Measurements from ENCODE around the gene EPYC.

EPYC gene, protein sequence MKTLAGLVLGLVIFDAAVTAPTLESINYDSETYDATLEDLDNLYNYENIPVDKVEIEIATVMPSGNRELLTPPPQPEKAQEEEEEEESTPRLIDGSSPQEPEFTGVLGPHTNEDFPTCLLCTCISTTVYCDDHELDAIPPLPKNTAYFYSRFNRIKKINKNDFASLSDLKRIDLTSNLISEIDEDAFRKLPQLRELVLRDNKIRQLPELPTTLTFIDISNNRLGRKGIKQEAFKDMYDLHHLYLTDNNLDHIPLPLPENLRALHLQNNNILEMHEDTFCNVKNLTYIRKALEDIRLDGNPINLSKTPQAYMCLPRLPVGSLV

DNA sequence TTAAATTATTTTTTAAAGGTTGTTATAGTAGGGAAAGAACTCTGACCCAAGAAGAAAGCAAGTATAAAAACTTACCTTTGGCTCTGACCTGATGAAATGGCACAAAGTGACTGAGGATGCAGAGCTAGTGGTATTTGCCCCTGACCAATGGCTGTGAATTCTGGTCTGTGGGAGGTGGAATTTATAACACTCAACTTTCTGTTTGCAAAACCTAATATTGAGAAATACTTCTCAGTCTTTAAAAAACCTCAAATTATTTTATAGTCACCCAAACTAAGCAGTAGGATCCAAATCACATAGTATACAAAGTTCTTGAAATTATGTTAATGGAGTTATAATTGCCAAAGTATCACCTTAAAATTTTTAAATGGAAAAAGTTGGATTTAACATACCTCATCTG lies at the start of gene EPYC:
TSS of gene EPYC (minus strand) at position 101 of the 400 bp plus-strand sequence. CDS start 2,407 bp downstream, outside the sequence.
- no peak for DNase-seq

DNA sequence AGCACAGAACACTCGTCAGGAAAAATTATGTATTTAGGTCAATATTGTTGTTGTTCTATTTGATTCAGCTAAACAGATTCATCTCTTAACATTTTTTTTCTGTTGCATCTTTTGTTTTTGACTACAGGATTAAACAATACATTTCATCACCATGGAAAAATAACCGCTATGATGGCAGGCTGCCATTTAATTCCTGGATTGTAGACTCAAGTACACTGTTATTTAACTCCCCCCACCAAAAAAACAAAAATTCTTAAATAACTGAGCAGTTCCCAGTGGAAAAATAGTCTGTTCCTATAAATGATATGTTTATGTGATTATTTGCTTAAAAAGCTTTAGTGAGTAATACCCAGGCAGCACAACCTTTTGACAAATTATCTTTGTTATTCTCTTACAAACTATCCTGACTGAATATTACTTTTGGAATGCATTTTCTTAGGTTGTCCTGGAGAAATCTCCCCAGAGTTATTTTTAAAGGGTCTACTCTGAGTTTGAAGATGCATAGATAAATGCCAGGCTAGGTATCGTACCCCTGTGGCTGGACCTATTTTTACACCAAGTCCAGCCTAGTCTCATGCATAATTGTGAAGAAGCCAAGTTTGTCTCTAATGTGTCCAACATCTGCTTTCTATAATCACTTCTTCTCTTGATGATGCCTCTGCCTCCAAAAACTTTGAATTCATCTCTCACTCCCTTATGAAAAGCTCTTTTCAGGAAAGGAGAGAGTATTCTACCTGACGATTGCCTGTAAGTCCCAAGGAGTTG lies 49.4 kb upstream of the EPYC start:
- no peak for DNase-seq

DNA sequence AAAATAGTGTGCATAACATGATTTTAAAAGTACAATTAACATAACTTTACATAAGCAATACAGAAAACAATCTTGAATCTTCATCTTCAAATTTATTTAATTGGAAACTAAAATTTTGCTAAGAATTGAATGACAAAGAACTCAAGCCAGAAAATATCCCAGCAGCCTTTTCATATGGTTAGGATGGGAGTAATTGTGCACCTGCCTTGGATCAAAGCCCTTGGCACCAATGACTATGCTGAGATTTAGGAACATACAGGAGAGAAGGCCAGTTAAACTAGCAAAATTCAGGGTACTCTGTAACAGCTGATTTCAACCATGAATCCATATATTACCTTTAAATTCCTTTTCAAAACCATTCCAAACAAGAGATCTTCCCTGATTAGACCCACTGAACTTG lies 47.3 kb upstream of the EPYC start:
- no peak for DNase-seq

DNA sequence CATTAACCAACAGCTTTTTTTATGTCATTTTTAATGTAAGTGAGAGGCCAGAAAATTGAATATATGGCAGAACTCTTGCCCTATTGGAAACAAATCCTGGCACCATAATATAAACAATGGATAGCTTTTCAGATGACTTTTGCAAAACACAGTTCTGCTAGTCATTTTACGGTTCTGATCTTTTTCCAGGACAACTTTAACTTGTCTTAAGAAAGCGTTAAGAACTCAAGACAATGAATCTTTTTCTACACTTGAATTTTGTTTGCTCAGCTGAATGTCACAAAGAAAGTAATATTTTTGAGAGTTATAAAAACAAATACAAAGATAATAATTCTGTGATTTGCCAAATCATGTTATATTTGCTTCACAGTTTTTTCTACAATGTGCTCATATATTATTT lies 39.8 kb upstream of the EPYC start:
- DNase-seq = no peak

DNA sequence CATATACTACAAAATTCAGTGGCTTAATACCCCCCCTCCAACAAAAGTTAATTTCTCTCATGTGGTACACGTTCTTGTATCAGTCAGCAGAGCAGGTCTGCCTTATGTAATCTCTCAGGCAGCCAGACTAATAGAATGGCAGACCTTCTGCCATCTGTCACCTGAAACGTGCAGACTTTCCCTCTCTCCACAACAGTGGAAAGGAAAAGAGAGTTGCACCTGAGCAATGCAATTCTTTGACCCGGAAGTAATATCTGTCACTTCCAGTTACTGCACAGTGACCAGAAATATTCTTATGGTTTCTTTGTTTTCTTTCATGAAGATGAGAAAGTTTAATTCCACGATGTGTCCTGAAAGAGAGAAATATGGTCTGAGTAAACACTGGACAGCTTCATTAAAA lies 38.6 kb upstream of the EPYC start:
- DNase-seq = no peak

DNA sequence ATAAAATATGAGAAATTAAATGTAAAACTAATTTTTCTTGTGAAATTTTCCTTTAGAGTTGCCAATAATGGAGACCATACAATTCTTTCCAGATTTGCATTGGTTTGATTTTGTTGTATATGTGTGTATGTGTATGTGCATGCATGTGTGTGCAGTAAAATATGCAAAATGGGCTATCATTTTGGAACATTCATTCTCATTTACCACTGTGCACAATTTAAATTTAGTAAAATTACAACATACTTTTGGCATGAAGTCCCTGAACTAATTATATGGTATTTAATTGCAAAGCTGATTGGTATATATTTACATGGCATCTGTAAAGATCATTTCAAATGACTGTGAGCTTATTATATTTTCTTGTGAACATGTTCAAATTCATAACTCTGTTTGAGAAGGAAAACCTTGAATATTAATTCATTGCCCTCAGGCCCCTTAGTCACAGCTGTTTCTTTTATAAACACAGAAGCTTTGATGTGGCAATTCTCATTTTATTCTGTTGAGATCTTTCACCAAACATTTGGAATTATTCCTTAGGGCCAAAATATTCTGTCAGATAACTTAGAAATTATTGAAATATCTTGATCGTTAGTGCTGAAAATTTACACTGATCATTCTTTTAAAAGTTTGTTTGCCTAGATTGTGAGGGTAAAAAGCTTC lies 35.5 kb upstream of the EPYC start:
- no peak for DNase-seq

DNA sequence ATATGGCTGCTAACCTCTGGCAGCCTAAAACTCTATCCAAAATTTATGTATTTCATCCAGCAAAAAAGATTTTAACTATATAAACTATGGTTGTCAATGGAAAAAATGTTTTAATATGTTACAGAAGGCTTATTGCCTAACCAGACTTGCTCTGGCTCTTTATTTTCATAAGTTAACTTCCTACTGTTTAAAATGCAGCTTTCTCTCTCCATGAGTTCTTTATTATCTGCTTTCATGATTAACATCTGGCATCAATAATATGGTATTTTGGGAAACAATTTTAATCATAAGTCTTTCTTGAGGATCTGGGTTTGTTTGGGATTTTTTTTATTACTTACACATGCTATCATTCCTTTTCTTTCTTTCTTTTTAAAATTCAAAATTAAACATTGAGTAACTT lies 32.5 kb upstream of the EPYC start:
- no peak for DNase-seq

DNA sequence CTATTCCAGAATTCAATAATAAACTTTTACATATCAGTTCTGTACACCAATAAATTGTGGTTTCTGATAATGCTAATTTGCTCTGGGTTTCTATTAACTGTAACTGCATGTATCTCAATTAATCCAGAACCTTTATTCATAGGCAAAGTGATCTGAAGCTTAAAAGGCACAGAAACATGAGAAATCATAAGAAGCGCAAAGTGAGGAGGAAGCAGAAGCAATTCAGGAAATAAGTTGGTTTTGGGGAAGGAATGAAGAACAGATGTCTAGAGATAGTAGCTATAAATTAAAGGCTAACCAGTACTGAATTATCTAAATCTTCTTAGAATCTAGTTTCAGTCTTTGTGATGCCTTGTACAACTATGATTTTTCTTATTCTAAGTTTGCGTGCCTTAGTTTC lies 28.5 kb upstream of the EPYC start:
- no peak for DNase-seq

DNA sequence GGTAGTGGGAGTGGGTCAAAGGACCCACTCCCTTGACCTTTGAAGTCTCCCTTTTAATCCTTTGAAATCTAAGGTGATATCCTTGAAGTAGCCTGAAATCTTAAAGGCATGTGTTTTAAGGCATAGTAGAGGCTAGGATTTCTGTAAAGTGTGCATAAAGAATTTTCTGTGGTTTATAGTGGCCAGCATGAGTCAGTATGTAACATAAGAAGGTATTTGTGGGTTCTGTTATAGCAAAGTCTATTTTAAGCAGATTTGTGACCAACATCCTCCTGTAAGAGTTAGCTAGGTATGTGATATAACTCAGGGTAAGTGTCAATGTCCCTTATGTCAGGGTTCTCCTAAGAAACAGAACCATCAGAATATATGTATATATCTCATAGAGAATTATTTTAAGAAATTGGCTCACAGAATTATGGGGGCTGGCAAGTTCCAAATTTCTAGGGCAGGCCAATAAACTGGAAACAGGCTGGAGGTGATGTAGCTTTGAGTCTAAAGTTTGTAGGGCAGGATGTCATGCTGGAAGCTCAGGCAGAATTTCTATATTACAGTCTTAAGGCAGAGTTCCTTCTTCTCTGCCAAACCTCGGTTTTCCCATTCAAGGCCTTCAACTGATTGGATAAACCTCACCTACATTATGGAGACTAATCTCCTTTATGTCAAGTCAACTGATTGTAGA lies 18.7 kb upstream of the EPYC start:
- DNase-seq = no peak

DNA sequence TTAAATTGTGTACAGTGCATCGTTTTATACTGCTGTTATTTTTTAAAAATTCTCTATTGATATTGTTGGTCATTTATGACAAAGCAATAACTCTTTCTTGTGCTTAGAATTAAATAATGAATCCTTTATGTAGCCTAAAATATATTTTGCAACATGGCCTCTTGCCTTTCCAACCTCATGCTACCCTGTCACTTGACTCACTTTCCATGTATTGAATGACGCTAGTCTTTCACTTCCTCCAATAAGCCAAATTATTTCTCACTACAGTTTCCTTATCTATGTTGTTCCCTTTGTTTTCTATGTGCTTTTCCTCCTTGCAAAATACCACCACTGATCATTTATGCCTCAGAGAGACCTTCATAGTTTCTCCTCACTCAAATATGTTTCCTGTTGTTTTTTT lies 16.3 kb upstream of the EPYC start:
- DNase-seq = no peak

DNA sequence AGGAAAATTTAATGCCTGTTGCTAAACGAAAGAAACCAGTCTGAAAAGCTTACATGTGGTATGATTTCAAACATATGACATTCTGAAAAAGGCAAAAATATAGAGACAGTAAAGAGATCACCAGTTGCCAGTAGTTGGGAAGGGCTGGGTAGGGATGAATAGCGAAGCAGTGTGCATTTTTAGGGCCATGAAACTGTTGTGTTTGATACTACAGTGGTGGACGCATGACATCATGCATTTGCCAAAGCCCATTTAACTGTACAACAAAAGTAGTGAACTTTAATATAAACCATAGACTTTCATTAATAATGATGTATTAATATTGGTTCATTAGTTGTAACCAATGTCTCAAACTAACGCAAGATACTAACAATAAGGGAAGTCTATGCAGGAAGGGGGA lies 14.7 kb upstream of the EPYC start:
- DNase-seq = no peak

DNA sequence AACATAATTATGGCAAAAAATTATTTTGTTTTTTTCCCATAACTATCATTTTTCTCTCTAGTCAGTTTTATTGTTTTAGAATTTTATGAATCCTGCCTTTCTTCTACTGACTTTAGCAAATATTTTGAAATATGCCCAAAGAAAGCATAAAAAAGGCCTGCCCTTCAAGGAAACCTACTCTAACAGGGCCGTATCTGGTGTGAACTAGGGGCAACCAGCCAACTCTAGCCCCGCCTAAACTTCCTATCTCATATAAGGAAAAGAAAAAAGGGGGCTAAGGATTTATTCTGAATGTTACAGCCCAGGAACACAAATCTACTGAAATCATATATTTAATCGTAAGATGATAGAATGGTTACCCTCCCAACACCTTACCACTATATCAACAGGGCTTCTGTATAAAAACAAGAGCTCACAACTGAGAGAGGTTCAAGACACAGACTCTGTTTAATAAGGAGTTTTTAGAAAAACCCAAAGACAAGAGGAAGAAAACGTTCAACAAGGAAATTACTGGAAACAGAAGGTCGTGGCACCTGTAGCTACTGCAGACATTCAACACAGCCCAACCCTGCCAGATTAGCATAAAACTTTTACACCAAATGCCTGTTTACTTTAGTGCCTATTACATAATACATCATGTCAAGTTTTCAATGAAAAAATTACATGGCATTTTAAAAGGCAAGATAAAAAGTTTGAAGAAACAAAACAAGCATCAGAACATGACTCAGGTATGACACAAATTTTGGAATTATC lies 12.9 kb upstream of the EPYC start:
- no peak for DNase-seq

DNA sequence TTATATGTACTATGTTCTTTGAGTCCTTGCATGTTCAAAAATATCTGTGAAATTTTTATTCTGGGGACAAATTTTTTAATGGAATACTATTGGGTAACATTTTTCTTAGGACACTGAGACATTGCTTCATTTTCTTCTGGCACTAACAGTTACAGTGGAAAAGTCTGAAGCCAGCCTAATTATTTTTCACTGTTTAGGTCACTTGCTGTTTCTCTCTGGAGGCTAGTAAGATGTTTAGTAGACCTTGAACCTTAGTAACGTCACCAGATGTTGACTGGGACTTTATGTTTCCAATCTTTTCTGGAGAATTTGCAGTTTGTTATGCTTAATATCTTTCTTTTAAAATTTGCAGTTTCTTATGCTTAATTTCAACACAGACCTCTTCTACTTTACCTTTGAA lies 12.3 kb upstream of the EPYC start:
- no peak for DNase-seq

DNA sequence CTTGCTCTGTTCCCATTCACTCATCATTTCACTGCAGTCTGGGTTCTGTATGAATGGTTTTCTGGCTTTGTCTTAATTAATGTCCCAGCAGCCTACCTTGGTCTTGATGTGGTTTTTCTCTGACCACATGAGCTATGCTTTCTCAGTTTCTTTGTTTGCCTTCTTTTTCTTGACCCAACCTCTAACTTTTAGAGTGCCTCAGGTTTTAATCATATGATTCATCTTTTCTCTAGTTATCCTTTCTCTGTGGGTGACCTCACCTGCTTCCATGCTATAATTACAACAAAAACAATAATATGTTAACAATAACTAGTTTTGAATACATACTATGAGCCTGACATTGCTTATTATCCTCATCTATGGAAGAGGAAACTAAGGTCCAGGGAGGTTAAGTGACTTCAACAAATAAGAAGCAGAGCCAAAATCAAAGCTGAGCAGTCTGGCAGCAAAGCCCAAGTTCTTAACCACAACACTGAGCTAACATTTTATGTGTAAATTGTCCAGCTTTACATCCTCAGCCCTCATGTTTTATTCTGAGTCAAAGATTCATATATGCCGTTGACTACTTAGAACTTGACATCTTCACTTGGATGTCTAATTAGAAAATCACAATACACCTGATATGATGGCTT lies 4.7 kb upstream of the EPYC start:
- DNase-seq = no peak

DNA sequence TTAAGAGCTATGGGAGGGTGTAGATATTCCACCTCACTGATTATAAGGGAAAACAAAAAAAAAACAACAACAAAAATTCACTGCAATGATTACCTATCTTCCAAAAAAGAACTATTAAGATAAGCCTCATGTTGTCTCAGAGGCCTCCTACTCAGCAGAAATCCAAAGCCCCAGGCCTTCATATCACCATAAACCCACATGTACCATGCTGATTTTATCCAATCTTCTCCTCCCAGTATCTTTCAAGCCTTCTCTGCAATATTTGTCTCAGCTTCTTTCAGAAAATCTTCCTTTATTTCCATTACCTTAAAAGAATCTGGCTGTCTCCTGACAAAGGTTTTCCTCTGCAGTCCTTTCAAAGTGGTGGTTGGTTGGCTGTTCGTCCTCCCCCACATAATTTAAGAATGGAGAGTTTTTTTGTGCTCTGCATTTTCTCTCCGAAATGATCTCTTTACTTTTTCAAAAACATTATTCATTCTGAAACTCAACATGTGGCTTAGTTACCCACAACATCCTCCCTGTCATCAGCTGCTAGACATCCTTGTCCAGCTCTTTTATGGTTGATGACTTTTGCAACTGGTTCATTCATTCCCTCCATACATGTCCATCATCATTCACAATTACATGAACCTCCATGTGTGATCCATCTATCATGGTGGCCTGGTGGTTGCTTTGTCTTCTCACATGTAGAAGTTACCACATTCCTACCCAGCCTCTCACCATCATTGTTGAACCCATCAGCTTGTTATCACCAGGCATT lies 2.9 kb upstream of the EPYC start:
- DNase-seq = no peak

DNA sequence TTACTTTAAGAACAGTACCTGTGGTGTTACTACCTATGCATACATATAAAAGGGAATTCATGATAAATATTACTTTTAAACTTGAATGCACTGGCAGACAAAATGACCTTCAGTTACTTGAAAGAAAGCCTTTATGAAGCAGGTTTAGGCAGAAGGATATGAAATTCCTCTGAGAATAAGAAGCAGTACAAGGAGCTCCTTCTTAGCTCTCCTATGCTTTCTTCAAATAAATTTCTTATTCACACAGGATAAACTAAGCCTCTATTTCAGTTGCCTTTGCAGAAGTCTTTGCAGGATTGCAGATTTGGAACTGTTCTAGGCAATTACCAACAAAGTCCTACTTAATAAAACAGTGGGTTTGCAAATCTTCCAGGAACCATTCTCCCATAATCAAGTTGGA lies 1.0 kb downstream of the EPYC start:
- DNase-seq = no peak

DNA sequence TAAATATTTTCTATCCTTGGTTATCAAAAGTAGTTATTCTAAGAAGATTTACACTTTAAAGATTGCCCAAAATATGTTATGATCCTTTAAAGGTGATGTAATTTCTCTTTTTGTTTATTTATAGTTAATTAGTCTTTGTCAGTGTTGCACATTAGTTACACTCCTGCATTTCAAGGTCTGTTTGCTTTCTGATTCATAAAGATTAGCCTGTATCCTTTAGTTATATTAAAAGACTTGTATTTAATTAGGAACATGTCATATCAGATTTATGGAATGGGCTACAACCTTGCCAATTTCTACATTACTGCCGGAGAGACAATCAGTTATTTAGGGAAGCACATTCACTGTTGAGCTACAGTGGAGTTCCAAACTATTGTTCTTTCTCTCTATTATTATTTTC lies 3.5 kb downstream of the EPYC start:
- DNase-seq = no peak

DNA sequence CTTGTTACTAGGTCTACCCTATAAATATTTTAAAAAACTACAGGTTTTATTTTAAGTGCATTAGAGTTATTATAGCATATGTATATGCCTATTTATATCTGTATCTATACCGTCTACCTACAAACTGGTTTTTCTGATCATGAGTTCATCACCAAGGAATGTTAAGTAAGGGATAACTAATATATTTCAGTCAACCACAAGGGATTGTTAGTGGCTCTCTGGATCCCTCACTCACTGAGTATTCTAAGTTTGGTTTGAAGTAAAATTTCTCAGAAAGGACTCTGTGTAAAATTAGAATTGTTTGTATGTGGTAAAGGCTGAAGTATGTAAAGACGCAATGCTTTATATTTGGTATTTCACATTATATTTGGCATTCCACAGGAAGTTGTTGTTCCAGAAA lies 4.8 kb downstream of the EPYC start:
- DNase-seq = no peak

DNA sequence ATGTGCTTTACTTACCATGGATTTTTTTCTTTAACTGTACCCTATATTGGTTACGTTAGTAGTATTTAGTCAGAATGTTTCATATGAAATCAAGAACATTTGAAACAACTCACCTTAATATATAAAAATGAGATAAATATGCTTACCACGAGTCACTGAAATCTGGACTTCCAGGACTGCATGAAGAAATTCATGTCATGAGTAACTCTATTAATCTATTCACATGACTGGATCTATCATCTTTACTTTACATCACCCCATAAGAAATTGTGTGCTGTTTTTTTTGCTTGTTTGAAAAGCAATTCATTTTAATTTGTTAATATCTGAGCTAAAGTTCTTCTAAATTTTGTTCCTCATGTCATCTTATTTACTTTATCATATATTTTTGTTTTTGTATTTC lies 5.2 kb downstream of the EPYC start:
- DNase-seq = no peak

DNA sequence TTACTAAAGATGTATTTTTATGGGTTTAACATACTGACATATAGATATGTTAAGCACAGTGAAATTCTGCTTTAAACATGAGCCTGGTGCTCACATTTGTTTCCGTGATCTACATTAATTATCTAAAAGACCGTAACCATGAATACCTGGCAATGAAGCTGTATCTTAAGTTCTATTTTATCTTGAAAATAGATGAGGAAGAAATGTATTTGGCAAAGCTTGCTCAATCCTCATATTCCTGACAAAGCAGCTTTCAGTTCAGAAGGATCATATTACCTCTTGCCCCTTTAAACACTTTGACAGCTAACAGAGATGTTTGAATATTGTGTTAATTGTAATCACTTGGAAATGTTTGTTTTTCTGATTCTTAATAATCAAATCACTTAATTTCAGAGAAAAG lies 9.8 kb downstream of the EPYC start:
- no peak for DNase-seq

DNA sequence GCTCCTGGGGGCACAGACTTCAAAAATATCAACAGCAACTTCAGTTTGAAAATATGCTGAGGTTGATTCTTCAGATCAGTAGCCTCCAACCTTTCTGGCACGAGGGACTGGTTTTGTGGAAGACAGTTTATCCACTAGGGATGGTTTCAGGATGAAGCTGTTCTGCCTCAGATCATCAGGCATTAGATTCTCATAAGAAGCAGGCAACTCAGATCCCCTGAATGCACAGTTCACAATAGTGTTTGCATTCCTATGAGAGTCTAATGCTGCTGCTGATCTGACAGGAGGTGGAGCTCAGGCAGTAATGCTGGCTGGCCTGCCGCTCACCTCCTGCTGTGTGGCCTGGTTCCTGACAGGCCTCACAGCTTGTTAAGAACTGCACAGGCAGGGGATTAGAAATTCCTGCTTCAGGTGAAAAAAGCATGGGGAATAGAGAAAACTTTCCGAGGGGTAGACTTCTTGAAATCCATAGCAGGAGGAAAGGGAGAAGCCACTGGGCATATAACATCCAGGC lies 12.8 kb downstream of the EPYC start:
- DNase-seq = no peak

All from stimulated activated CD4-positive, alpha-beta T cell treated with anti-CD3 and anti-CD28 coated beads, Interleukin-4, amount 100 ng/mL, for 24 hours (primary cell).